ENCODE data around the gene NELFB. TPM values are rescaled to one million over a fixed set of nuclear protein-coding genes. Genes with fewer than 3 reads are reported as not detected.

The NELFB gene
- total RNA-seq, 1 experiment from 2014 or later = 71.7 TPM

- TF ChIP-seq CTCF (conservative IDR thresholded peaks at IDR 0.05) = no peak
- Histone ChIP-seq H2BK120ac (ENCODE audit: low read depth, low read length, poor library complexity, severe bottlenecking) (no peak within 1 kb of the TSS), H4K8ac (replicated peaks; ENCODE audit: insufficient read length, low read depth, low read length) (no peak within 1 kb of the TSS), H3T11ph (ENCODE audit: low read length) (no peak within 1 kb of the TSS), H3K79me2 (ENCODE audit: insufficient read depth, low read length) (no peaks in the 10 kb centered on the region), H3K27me3 (ENCODE audit: insufficient read depth, low read length) (no peaks in the 10 kb centered on the region), H4K91ac (ENCODE audit: insufficient read length, low read depth, low read length) (no peak within 1 kb of the TSS), H3K4ac (ENCODE audit: low read depth, low read length) (no peak within 1 kb of the TSS), H3K23me2 (ENCODE audit: insufficient read length, low read depth, low read length, poor library complexity, severe bottlenecking) (no peaks in the 10 kb centered on the region), H2BK20ac (ENCODE audit: low read depth, low read length, poor library complexity, severe bottlenecking) (no peak within 1 kb of the TSS), H3K9me3 (ENCODE audit: control insufficient read depth, low read depth, low read length) (no peaks in the 10 kb centered on the region), H3K4me2 (ENCODE audit: insufficient read depth, insufficient read length, low read length) (no peak within 1 kb of the TSS), H2AFZ (ENCODE audit: low read length) (no peak within 1 kb of the TSS), H3K79me1 (ENCODE audit: insufficient read depth, low read depth, low read length, poor library complexity, severe bottlenecking) (no peaks in the 10 kb centered on the region), H4K5ac (ENCODE audit: insufficient read length, low read depth, low read length) (no peak within 1 kb of the TSS), H3K27ac (ENCODE audit: insufficient read length, low read depth, low read length) (no peak within 1 kb of the TSS), H3K18ac (ENCODE audit: insufficient read length, low read depth, low read length) (no peak within 1 kb of the TSS), H4K20me1 (ENCODE audit: control insufficient read depth, insufficient read depth, insufficient read length) (no peaks in the 10 kb centered on the region), H3K23ac (ENCODE audit: insufficient read length, low read depth, low read length) (no peak within 1 kb of the TSS), H2BK5ac (ENCODE audit: insufficient read length, low read length) (no peak within 1 kb of the TSS), H2BK12ac (ENCODE audit: insufficient read length, low read depth, low read length) (no peak within 1 kb of the TSS), H3K56ac (ENCODE audit: insufficient read length, low read depth, low read length) (no peak within 1 kb of the TSS), H3K14ac (ENCODE audit: insufficient read depth, low read length) (no peak within 1 kb of the TSS), H2AK5ac (ENCODE audit: insufficient read length, low read length) (no peak within 1 kb of the TSS), H2BK15ac (ENCODE audit: low read depth, low read length) (no peak within 1 kb of the TSS), H3K4me1 (ENCODE audit: insufficient read depth, low read length) (no peaks in the 10 kb centered on the region), H3K9ac (ENCODE audit: extremely low read depth, insufficient read length, low read length) (no peak within 1 kb of the TSS)
- no CpG with 5 or more reads among the region's 14 CpGs for WGBS (ENCODE audit: extremely low coverage, insufficient read length, low lambda C conversion rate)
- H3K36me3 Mint-ChIP-seq (ENCODE audit: insufficient read depth in 1 of 3, low read depth in 3 of 3) = no peaks in the 10 kb centered on the region
- peaks cover 7% of the 10 kb centered on the region for H3K27me3 Mint-ChIP-seq (ENCODE audit: low read depth)
- no peak within 1 kb of the TSS for H3K27ac Mint-ChIP-seq
- H3K4me1 Mint-ChIP-seq = peaks cover 7 to 11% of the 10 kb centered on the region in 2 experiments
- DNase-seq = no peak
- H3K9me3 Mint-ChIP-seq = no peaks in the 10 kb centered on the region
- H3K4me3 Mint-ChIP-seq = no peak within 1 kb of the TSS
Observed at GRCh38 chr9:137230705-137231371, 24.3 kb upstream of the NELFB start, which contains the start of gene SLC34A3. Gene SLC34A3 (plus strand): TSS chr9:137230901. CDS start chr9:137231703, 802 bp downstream.

Measured in H9 (cell line).